CD4-positive, alpha-beta T cell treated with Interleukin-6 at 100 ng/mL for 8 hours (primary cell): Measurements from ENCODE around the gene GPR3.

Experiments
- DNase-seq: peaks from one replicate; pipeline ENCODE4 v3.0.0-alpha.2; 2020; ENCODE audit warnings: mixed read lengths, low spot score

GPR3 gene

DNA sequence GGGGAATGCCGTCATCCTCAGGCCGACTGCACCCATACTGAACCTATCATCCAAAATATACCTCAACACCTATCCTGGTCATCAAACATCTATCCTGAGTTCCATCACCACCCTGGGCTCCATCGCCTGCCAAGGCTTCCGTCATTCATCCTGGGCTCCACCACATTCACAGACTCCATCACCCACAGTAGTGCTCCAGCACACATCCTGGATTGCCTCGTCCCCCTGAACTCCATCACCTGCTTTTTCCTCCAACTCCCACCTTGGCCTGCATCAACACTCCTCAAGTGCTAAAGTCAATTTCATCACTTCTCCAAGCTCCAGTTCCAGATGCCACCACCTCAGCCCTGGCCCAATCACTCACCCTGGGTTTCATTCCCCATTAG is 33.5 kb upstream of the GPR3 start:
- no peak for DNase-seq

DNA sequence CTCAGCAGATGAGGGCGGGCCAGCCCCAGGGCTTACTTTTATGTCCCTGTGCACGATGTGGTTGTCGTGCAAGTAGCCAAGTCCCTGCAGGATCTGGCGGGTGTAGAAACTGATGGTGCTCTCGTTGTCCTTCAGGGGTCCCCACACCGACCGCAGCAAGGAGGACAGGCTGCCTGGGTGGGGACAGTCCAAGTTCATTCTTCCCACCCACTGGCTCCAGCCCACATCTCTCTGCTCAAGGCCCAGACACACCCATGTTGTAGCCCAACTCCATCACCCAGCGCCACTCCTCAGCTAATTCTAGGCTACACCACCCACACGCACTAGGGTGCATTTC is 32.6 kb upstream of the GPR3 start:
- no peak for DNase-seq

DNA sequence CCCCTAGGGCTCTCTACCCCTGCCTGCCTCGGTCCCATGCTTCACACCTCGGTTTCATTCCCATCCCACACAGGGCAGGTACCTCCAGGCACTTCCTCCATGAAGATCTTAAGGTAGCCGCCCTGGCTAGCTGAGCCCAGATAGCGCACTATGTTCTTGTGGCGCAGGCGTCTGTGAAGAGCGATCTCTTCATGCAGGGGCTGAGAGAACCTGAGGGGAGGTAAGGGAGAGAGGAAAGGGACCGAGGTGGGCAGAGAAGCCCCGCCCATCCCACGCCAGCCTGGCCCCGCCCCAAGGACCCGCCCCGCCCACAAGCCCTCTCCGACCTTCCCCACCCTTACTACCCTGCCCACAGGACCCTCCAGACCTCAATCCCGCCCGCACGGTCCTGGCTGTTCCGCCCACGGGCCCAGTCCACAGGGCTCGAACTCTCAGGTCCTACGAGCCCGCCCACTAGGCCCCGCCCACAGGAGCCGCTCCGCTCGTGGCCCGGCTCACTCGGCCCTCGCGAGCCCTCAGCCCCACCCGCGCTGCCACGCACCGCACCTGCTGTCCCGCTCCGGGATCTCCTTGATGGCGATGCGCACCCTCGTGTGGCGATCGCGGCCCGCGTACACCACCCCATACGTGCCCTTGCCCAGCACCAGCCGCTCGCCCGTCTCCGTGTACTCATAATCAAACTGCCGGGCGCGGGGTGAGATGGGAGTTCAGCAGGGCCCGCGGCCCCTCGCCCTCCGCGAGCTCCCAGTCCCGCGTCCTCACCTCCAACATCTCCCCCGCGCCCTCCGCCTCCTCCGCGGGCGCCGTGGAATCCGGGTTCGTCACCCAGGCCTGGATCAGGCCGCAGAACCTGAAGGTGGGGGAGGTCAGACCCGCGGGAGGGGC is 32.0 kb upstream of the GPR3 start:
- peak; percentile 42 for DNase-seq

DNA sequence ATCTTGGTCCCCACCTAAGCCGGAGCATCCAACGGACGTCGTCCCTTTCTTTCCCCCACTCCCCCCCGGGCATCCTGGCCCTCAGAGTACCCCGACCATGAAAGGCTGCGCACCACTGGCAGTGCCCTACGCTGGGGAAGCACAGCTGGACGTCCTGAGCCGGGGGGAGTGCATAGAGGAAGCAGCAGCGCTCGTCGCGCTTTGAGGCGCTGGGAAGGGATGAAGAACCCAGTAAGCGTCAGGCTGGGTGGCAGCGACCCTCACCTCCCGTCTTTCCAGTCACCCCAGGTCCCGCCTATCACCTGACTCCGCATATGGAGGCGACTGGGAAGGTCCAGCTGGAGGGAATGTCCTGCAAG is 31.4 kb upstream of the GPR3 start:
- DNase-seq = no peak

DNA sequence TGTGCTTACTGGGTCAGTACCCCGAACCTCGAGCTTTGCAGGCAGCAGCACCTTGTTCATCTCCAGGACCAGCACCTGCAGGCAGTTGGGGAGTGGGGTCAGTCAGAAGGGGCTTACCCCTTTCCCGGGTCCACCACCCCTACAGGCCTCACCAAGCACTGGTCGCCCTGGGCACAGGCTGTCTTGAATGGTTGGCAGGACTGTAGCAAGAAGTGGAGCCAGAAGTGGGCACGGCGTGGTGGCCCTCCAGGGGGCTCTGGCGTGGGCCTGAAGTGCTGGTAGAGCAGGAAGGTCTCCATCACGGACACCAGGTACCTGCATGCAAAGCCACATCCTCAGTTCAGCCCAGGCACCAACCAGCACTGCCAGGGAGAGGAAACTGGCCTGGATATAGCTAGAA is 30.9 kb upstream of the GPR3 start:
- DNase-seq = no peak

DNA sequence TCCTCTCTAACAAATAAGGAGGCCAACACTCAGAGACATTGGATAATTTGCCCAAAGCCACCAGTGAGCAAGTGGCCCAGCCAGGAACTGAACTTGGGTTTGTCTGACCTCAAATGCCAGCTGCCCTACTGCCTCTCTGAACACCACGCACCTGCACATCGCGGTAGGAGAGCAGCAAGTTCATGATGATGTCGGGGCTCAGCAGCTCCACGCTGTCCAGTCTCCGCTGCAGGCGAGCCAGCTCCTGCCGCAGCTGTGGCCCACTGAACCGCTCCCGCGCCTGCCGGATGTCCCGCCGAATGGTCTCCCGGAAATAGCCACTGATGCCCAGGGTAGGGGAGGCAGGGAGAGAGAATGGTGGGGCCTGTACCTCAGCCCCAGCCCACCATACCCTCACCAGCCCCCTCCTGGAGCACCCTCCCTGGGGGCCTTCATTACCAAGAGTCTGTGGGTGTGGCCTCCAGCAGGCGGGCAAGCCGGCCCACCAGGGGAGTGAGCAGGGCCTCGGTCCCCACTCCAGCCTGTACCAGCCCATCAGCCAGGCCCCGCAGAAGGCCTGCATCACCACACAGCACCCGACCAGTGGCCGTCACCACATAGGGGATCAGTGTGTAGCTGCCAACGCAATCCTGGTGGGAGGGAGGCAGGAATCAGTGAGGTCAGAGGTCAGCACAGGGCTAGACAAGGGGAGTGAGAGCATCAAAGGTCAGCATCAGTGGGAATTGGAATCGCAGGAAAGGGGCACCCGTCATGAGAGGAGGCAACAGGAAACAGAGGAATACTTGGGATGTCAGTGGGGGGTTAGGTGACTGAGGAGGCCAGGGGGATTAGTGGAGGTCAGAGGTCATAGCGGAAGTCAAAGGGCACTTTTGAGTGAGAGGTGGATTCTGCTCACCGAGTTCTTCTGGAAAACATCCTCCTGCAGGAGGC is 28.4 kb upstream of the GPR3 start:
- DNase-seq = no peak

DNA sequence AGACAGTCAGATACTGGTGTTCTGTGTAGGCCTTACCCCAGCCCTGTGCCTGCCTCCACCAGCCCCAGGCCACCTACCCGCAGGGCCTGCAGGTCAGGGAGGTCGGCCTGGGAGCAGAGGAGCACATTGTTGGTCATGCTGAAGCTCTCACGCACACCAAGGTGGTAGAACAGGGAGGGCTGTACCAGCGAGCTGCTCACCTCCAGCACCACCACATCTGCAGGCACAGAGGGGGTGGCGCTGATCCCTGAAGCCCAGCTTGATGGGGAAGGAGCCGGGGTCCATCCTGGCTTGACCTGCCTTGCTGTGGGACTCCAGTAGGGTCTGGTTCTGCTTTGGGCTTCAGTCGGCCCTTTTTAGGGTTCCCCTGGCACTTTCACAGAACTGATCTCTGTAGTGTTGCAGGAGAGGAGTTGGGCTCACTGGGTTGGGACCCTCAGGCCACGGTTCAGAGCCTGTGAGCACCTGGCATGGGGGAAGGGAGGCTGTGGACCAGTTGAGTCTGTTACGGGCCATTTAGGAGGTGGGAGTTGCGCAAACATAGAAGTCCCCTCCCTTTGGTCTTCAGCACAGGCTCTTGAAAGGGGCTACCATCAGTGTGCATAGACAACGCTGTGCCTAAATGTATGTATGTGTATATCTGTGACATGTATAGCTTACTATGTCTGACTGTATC is 27.6 kb upstream of the GPR3 start:
- no peak for DNase-seq

DNA sequence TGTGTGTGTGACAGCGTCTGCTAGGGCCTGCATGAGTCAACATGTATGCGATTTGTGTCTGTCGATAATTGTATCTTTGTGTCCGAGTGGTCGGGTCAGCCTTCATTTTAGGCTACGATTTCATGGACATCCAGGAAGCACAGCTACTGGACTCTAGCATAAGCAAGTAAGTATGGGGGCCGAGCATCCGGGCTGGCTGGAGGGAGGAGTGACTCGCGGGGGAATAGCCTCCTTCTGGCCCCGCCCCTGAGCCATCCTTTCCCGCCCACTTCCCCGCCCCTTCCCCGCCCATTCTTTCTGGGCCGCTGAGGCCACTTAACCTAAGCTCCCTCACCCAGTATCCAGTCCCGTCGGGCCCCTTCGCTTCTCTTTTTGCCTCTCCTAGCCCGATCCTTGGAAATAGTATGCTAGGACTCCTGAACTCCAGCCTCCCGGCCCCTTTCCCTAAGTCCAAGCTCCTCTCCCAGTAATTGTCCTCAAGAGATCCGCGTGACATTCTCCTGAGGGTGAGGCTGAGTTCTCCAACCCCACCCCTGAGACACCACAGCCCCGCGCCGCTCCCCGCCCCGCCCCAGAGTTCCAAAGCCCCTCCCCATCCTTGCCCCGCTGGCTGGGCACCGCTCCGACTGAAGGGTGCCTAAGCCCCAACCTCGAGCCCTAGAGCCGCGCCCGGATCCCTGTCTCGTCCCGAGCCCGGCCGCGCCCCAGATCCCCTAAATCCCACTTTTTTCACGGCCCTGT is 26.9 kb upstream of the GPR3 start:
- peak; percentile 77 for DNase-seq

DNA sequence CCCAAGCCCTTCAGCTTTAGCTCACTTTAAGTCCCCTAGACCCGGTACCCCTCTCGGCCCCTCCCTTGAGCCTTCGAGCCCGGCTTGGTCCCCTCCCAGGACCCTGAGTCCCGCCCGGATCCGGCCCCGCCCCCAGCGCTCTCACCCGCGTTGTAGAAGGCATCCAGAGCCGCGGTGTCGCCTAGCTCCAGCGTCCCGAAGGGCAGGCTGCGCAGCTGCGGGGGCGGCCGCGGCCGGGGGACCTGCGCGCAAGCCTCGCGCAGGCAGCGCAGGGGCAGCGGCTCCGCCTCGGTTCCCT is 26.4 kb upstream of the GPR3 start:
- DNase-seq = peak; percentile 65

DNA sequence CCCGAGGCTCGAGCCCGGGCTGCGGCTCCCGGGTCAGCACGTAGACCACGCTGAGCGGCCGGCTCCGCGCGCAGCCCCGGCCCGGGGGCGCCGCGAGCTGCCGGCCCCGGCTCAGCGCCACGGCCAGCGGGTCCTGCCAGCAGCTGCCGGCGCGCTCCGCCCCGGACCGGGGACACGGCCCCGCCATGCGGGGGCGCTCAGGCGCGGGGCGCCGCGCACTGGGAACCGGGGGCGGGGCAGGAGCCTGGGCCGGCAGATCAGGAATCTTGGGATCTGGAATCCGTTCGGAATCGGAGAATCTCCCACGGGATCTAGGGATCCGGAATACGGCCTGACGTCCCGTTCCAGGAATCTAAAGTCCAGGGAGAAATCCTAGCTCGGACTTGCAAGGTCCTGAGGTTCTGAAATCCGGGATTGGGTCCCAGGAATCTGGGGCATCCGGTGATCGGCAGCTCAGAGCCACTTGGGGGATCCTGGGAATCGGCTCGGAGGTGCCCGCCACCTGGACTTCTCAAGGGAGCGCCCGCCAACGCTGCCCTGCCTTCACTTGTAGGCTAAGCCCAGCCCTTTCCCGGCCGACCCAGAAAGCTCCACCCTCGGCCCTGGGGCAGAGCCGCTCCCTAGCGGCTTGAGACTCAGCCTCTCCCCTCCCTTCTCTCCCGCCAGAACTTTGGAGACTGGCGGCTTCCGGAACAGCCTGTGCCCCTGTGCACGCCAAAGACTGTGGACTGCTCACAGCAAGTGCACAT is 25.8 kb upstream of the GPR3 start, which contains the start of gene MAP3K6:
Gene MAP3K6, minus strand, starts transcription at position 551 of the 749 bp plus-strand sequence. Its CDS starts 364 bp downstream, at position 187.
- DNase-seq = no peak

DNA sequence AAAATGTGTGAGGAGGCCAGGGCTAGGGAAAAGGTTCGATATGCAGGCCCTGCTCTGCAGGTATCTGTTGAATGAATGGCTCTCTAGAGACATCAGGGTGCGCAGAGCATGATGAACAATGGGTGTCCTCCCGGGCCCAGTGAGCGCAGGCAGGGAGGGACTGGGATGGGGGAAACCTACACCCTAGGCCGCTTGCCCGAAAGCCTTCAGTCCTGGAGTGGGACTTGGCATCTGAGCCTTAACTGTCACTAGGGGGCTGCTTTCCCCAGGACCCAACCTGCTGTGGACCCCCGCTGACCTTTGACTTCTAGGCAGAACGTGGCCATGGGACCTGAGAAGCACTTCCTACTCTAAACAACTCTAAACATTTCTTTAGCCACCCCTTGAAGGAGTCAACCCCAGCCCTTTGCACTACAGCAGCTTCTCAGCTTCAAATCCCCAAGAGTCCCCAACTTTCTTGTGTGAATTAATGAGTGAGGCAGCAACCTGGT is 25.2 kb upstream of the GPR3 start:
- no peak for DNase-seq

DNA sequence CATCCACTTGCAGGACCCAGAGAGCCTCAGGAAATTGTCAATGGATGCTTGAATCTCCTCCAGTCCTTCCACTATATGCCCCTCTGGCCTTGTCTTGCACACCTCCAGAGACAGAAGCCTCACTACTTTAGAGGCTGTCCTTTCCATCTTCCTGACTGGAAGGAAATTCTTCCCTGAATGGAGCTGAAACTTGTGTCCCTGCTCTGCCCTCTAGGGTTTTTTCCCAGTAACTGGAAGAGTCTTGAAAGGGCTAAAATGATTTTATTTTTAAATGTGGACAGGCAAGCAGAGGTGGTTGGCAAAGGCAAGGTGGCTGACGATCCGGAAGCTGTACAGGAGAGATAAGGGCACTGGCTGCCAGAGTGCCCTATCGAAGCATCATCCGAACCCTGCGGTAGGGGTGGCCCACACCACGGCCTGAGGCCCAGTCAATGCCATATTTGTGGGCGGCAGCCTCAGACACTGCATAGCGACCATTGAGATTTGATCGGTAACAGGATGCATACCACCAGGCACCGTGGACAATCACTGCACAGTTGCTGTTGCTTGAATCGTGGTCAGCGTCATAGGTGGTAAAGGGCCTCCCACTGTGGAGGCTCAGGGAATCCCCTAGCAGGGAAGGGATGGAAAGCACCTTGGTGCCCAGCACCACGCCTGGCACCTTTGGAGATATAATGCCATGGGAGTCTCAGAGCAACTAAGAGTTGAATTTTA is 23.4 kb upstream of the GPR3 start:
- no peak for DNase-seq

DNA sequence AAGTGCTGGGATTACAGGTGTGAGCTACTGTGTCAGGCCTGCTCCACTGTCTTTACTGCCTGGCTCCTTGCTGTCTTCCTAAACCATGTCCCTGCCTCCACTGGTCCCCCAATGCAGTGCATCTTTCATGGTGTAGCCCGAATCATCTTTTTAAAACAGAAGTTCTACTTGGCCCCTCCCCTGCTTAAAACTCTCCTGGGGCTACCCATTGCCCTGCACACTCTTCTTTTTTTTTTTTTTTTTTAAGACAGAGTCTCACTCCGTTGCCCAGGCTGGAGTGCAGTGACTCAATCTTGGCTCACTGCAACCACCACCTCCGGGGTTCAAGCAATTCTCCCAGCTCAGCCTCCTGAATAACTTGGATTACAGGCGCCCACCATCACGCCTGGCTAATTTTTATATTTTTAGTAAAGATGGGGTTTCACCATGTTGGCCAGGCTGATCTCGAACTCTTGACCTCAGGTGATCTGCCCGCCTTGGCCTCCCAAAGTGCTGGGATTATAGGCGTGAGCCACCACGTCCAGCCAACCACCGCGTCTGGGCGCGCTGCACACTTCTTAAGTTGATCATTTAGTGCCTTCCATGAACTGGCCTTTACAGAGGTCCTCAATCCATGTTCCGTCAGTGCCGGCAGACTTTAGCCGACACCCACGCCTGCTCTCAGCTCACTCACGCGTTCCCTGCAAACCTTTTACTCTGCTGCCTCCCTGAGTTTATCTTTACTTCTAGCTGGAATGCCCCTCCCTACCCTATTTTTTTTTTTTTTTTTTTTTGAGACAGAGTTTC is 20.2 kb upstream of the GPR3 start:
- no peak for DNase-seq

DNA sequence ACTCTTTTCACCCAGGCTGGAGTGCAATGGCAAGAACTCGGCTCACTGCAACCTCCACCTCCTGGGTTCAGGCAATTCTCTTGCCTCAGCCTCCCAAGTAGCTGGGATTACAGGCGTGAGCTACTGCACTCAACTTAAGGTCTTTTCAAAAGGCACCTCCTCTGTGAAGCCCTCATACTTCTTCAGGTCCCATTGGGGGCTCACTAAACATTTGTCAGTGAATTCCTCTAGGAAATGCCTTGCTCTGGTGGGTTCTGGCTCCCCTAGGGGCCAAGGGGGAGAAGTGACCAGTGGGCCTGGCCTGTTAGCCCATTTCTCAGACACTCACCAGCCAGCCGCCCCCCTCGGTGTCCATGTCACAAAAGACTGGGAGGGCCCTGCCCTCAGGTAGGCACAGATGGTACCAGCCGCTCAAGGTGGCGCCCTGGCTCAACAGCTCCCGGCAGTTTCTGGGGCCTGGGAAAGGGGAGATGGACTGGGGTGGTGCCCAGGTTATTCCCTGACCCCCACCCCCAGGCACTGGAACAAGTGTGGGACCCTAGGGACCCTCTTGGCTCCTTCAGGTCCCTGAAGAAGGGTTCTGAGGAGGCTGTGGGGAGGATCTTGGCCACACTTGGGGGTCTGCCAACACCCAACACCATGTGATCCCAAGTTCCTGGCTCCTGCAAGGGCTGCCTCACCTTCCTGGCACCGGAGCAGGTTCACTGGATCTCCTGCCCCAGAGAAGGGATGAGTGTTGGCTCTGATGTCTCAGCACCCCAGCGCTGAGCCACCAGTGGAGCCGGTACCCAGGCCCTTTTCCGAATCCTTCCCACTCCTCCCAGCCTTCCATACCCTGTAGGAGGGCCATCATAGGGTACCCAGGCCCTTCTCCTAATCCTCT is 19.4 kb upstream of the GPR3 start:
- no peak for DNase-seq

DNA sequence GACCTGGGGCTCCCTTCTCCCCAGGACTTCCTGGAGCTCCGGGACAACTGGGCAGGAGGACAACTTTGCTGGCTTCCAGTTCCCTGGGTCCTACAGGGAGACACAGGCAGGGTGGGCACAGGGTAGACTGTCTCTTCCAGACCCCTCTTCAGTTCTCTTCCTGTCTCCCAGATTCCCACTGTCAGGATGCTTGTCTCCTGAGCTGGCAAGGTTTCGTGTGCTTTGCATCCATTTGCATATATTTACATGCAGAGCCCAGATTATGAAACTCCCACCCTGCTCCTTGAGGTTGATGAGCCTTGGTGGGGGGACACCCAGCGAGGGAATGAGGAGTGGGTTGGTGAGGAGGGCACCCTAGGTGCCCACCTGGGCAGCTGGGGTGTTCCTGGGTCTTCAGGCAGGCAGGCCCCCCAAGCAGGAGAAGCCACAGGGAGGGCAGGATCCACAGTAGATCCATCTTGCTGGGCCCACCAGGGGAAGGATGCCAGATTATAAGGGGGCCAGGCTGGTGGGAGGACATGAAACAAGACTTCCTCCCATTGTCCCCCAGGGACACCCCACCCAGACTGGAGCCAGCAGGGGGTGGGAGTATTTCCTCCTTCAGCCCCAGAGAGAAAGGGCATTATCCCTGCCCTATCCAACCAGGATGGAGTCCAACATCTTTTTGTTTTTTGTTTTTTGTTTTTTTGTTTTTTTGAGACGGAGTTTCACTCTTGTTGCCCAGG is 17.9 kb upstream of the GPR3 start, which contains the start of gene FCN3:
Gene FCN3, minus strand, starts transcription at position 463 of the 725 bp plus-strand sequence. Its CDS starts 6 bp downstream, at position 457.
- DNase-seq = no peak

DNA sequence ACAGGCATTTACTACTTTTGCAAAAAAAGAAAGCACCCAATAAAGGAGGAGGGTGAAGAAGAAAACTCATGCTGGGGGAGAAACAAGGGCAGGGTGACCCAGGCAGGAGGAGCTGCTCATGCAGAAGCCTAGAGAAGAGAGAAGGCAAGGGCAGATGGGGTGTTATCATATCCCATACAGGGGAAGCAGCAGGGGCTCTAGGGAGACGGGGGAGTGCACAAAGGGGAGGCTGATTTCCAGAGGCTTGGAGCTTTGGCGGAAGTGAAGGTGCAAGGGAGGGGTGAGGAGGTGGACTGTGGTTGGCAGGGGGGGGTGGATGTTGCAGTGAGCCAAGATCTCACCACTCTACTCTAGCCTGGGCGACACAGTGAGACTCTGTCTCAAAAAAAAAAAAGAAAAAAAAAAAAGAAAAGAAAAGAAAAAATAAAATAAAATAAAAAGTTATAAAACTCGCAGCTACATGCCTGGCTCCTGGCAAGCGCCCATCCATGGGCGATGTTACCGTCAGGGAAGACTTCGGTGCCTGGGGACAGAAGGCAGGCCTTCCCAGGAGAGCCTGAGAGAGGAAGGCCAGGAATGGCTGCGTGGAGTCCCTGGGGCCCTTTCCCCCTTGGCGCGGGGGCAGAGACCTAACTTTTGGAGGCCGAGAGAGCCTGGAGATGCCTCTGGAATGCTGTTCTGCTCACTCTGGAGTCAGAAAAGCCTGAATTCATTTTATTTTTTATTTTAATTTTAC is 14.5 kb upstream of the GPR3 start:
- DNase-seq = no peak

DNA sequence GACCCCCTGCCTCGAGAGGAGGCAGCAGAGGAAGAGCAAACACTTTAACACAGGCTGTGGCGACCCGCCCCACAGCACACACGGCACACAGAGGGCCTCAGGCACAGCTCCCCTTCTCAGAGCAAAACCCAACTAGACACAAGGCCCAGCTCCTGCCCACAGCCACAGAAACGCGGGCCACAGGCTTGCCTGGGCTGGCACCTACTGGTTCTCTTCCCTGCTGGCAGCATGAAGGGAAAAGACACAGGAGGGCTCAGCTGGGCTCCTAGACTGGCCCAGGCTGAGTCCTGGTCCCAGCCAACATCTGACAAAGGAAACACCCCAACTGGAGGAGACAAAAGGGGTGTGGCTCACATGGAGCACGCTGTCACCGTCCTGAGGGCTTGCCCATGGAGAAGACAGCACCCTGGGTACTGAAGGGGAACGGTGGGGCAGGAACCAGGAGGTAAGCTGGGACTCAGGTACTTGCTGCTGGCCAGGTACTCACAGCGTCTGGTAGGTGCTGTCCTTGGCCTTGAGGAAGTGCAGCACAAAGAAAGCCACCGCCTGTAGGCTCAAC is 12.8 kb upstream of the GPR3 start:
- no peak for DNase-seq
